Endometrial microvascular endothelial cells (primary cell): ENCODE data around the gene OSCAR. TPM values are rescaled to one million over a fixed set of nuclear protein-coding genes. Genes with fewer than 3 reads are reported as not detected.

ENCODE experiments used
- in situ Hi-C: cut with HindIII; loops from 2 replicates; pipeline ENCODE4 v1.10.0; 2017; ENCODE audit warnings: low sequenced_read_pairs, low pct_unique_long_range_greater_than_20kb; ENCODE audit errors: inconsistent ontology term
- total RNA-seq: library from RNA; depleted of rRNA; stranded (reverse); fragments of >200 nt; gene quantifications from one replicate; pipeline ENCODE4 v1.2.3, GENCODE V29; 2015; ENCODE audit errors: inconsistent ontology term

OSCAR gene
- total RNA-seq, result not detected

DNA sequence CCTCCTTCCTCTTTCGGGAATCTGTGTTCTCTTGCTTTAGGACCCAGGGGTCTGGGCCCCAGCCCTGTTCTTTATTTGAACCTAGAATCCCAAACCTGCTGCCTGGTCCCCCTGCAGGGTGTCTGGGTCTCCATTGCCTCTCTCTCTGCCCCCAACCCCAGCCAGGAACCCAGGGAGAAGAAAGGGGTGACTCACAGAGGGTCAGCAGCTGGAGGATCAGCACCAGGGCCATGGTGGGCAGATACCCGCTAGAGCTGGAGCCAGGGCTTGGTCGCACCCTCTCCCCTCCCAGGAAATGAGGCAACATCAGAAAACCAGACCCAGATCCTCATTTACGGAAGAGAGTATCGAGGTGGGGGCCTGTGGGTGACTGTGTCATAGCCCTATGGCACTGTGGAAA lies at the start of gene OSCAR:
OSCAR (minus strand) TSS at position 243 of the 400 bp plus-strand sequence; CDS start at position 232, 11 bp downstream.
- in situ Hi-C loops, result no loop called here

DNA sequence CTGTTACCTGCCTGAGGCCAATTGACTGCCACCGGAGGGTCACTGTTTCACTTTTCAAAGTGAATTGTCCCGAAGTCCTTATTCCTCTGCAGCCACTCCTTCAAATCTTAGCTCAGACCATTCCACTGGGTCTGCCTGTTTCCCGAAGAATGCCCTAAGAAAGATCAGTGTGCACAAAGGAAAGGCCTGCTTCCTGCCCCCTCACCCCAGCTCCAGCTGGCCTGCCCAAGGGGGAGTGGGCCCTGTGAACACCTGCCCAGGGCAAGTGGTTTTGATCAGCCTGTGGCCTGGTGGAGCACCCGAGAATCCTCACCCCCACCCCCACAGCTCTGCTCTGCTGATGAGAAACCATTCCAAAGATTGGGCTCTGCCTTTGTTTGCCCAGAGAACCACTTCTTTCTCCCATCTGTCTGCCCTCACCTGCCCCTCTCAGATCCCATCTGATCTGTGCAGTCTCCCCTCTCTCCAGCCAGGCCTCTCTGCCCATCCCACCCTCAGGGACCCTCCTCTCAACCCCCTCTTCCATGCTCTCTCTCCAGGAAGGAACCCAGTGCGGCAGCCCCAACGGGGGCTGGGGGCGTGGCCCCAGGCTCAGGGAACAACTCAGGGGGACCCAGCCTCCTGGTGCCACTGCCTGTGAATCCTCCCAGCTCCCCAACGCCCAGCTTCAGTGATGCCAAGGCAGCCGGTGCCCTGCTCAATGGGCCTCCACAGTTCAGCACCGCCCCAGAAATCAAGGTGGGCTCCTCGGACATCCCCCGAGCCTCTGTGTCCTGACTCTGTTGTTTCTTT lies 48.6 kb upstream of the OSCAR start:
- in situ Hi-C loops, result no loop called here

DNA sequence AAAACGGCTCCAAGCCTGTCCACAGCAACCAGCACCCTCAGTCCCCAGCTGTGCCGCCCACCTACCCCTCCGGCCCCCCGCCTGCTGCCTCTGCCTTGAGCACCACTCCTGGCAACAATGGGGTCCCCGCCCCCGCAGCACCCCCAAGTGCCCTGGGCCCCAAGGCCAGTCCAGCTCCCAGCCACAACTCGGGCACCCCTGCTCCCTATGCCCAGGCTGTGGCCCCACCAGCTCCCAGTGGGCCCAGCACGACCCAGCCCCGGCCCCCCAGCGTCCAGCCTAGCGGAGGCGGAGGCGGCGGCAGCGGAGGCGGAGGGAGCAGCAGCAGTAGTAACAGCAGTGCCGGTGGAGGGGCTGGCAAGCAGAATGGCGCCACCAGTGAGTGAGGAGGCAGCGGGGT lies 47.6 kb upstream of the OSCAR start:
- in situ Hi-C loops, result no loop called here

DNA sequence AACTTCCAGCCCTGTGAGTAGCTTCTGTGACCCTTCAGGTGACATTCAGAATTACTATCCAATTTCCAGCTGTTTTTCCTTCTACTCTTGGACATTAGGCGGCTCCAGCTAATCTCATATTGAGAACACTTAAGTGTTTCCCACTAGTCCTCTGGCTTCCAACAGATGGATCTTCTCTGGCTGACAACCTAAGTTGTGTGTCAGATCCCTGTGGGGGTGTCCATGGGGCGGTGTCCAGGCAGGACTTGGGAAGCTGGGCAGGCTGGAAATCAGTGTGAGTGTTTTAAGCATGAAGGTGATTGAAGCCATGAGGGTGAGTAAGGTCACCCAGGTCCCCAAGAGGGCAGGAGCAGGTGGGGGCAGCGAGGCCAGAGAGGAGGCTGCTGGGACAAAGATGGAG lies 47.1 kb upstream of the OSCAR start:
- in situ Hi-C loops, result no loop called here

DNA sequence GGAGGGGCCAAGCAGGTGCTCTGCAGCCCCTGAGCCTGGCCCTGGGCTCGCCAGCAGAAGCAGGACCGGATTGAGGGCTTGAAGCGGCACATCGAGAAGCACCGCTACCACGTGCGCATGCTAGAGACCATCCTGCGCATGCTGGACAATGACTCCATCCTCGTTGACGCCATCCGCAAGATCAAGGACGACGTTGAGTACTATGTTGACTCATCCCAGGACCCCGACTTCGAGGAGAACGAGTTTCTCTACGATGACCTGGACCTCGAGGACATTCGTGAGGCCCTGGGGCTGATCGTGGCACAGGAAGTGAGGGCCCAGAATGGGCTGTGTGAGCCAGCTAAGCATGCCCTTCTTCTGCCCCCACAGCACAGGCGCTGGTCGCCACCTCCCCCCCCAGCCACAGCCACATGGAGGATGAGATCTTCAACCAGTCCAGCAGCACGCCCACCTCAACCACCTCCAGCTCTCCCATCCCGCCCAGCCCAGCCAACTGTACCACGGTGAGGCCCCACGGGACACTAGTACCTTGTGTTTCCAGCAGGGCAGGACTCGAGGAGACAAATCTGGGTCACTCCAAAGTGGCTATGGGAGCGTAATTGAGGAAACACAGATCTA lies 45.0 kb upstream of the OSCAR start:
- in situ Hi-C loops, result no loop called here

- in situ Hi-C loops, result no loop called here
Measured at GRCh38 chr19:54142166-54142780, 41.7 kb upstream of the OSCAR start.

DNA sequence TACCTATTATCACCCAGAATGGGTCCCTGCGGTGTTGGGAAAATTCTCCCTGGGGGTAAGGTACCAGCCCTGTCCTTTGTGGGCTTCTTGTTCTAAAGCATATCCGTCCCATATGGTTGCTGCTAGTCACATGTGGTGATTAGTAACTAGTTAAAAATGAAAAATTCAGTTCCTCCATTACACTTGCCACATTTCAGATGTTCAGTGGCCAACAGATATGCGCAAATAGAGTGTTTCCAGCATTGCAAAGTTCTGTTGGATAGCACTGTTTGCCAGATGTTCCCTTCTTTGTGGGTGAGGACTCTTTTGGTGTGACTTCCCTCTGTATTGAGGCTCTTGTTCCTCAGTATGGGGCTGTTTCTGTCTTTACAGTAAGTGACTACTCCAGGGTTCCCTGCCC lies 40.8 kb upstream of the OSCAR start:
- in situ Hi-C loops, result no loop called here

GRCh38 chr19:54138489-54139256 lies 38.1 kb upstream of the OSCAR start:
- in situ Hi-C loops, result no loop called here

DNA sequence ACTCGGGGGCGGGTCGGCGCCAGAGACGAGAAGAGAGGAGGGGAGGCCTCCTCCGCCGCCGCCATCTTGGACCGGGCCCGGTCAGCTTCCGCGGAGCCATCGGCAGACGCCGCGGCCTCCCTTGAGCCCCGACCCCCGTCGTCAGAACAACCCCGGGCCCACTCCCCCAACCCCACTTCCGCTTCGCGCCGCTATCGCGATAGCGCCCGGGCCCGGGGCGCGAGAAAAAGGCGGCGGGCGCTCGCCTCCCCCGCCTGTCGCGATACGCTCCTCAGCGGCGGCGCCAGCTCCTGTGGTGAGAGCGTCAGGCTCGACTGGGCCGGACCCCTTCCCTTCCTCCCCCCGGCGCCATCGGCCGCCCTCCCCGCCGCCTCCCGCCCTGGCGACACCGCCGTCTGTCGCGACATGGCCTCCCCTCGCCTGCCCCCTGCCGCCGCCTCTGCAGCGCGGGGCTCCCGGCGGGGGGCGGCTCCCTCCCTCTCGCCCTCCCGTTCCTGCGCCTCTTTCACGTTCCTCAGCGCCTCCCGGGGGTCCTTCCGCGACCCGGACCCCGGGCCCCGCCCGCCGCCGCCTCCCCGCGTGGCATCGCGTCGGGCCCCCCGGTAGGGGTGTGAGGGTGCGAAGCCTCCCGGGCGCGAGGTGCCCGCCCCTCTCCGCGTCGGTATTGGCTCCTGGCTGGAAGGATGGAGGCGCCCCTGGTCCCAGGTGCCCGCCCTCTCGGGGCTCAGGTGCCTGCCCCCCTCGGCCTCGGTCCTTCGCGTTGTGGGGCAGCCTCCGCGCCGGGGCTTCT lies 37.3 kb upstream of the OSCAR start, which contains the start of gene CNOT3:
CNOT3 (plus strand) TSS at position 64 of the 790 bp plus-strand sequence. CDS start 5,217 bp downstream, outside the sequence.
- in situ Hi-C loops, result no loop called here

DNA sequence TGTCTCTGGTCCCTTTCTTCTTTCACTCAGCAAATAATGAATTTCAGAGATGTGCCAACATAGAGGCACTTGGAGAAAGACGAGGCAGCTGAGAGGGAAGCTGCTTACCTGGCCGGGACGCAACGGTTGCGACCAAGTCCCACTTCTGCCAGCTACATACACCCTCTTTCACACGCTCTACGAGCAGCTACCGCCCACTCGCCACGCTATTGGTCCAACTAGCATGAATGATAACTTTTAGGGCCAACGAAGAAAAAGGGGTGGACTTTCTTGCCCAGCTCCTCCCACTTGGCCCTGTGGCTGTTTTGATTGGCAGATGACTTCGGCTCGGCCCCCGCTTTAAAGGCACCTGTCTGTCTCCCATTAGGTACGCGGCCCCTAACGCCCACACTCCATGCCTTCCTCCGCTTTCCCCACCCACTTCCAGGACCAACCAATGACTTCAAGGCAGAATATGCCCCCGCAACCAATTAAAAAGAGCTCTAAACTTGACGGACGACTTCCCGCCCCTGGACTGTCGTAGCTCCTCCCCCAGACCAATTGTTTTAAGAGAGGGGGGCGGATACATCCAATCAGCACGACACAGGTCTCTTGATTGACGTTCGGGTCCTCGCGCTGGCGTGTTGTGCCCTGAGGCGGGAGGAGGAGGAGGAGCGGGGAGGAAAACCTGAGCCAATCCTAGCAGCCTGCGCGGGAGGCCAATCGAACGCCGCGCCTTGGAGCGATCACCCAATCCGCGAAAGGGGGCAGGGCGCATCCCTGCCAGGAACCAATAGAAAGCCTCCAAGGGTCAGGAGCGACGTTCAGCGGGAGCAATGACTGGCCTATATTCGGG lies 36.5 kb upstream of the OSCAR start:
- in situ Hi-C loops, result no loop called here

- in situ Hi-C loops, result no loop called here
Measured at GRCh38 chr19:54136086-54136863, 35.7 kb upstream of the OSCAR start.

DNA sequence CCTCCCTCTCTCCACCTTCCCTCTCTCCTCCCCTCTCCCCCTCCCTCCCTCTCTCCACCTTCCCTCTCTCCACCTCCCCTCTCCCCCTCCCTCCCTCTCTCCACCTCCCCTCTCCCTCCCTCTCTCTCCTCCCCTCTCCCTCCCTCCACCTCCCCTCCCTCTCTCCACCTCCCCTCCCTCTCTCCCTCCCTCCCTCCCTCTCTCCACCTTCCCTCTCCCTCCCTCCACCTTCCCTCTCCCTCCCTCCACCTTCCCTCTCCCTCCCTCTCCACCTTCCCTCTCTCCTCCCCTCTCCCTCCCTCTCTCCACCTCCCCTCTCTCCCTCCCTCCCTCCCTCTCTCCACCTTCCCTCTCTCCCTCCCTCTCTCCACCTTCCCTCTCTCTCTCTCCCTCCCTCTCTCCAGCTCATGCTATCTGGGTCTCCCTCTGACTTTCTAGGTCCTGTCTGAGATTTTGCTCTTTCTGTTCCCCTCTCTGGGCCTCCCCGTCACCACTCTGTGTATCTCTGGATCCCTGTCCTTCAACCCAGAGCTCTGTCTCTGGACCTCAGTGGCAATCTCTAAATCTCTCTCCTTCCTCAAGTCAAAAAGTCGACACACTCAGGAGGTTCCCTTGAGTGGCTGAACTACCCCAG lies 33.5 kb upstream of the OSCAR start:
- in situ Hi-C loops, result no loop called here

GRCh38 chr19:54133312-54133956 lies 32.8 kb upstream of the OSCAR start:
- in situ Hi-C loops, result no loop called here

GRCh38 chr19:54129617-54129996 lies 29.0 kb upstream of the OSCAR start:
- in situ Hi-C loops, result no loop called here

DNA sequence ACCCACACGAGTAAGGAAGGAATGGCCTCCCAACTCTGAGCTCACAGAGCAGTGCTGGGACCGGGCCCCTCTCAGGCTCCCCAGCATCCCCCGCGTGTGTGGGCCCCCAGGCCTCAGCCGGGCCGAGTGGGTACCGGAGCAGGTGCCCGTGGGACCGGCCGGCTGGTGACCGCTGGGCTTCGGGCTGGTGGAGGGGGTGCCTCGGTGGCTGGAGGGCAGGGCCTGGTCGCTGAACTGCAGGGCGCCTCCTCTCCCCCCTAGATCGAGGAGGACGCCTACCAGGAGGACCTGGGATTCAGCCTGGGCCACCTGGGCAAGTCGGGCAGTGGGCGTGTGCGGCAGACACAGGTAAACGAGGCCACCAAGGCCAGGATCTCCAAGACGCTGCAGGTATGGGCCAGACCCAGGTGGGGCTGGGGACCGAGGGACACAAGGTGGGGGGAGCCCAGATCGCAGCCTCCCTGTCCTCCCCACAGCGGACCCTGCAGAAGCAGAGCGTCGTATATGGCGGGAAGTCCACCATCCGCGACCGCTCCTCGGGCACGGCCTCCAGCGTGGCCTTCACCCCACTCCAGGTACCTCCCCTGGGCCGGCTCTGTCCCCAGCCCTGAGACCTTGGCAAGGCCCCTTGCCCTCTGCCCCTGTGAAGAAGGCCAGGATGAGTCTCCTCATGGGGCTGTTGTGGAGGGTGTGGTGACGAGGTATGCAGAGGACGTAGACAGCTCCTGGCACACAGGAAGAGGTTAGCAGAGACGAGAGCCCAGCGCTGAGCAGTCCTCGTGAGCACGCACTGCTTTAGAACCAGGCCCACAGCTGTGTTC lies 28.4 kb upstream of the OSCAR start:
- in situ Hi-C loops, result no loop called here

DNA sequence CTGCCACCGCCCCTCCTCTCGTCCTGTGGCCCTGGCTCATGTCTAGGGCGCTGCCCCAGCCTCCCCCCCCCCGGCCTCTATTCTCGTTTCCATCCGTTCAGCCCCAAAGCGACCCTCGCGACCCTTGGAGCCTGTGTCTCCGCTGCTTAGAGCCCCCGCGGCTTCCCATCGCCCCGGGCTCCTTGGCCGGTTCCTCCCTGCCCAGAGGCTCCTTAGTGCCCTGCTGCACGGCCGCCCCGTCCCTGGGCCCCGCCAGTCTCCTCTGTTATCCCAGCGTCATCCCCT lies 27.8 kb upstream of the OSCAR start:
- in situ Hi-C loops, result no loop called here
